Lung microvascular endothelial cell (primary cell): ENCODE data around the gene RGL4. TPM values are rescaled to one million over a fixed set of nuclear protein-coding genes. Genes with fewer than 3 reads are reported as not detected.

Source experiments
- DNase-seq, 2 donors: peaks; one replicate each; pipeline versions ENCODE4 v3.0.0 to v3.0.0-alpha.2; 2010; ENCODE audit warnings: low read depth in 2 of 2
- total RNA-seq: library from RNA; depleted of rRNA; stranded (reverse); fragments of >200 nt; gene quantifications from 2 replicates; pipeline ENCODE4 v1.2.1, GENCODE V29; 2014

The RGL4 gene
- total RNA-seq, 1 donor from 2014 or later: not detected

GRCh38 chr22:23678133-23678532 lies 12.7 kb upstream of the RGL4 start:
- no peak for DNase-seq

GRCh38 chr22:23681026-23681809 lies 9.6 kb upstream of the RGL4 start:
- DNase-seq: no peak

GRCh38 chr22:23682077-23682476 lies 8.7 kb upstream of the RGL4 start:
- DNase-seq: no peak

- no peak for DNase-seq
Observed at GRCh38 chr22:23682827-23683355, 7.9 kb upstream of the RGL4 start.

GRCh38 chr22:23683545-23683944 lies 7.3 kb upstream of the RGL4 start:
- DNase-seq: no peak

- no peak for DNase-seq
Observed at GRCh38 chr22:23684026-23684425, 6.8 kb upstream of the RGL4 start.

GRCh38 chr22:23684561-23685031 lies 6.2 kb upstream of the RGL4 start:
- no peak for DNase-seq

GRCh38 chr22:23685205-23685784 lies 5.5 kb upstream of the RGL4 start:
- DNase-seq: peak in 1 of 2 donors; percentile 15

GRCh38 chr22:23686416-23687024 lies 4.3 kb upstream of the RGL4 start:
- DNase-seq: no peak

GRCh38 chr22:23688121-23688520 lies 2.7 kb upstream of the RGL4 start:
- DNase-seq: no peak

GRCh38 chr22:23688571-23688970 lies 2.2 kb upstream of the RGL4 start:
- DNase-seq: no peak

GRCh38 chr22:23689414-23689813 lies 1.4 kb upstream of the RGL4 start:
- DNase-seq: no peak

- no peak for DNase-seq
Observed at GRCh38 chr22:23691748-23692423, 1.1 kb downstream of the RGL4 start.

GRCh38 chr22:23692598-23693291 lies 1.9 kb downstream of the RGL4 start:
- peak in 1 of 2 donors; percentile 9 for DNase-seq

- no peak for DNase-seq
Observed at GRCh38 chr22:23693979-23694680, 3.3 kb downstream of the RGL4 start.

- no peak for DNase-seq
Observed at GRCh38 chr22:23695141-23695540, 4.3 kb downstream of the RGL4 start.

GRCh38 chr22:23695571-23696325 lies 4.9 kb downstream of the RGL4 start:
- no peak for DNase-seq

- peak in 1 of 2 donors; percentile 65 for DNase-seq
Observed at GRCh38 chr22:23696326-23696851, 5.6 kb downstream of the RGL4 start.
